Brain microvascular endothelial cell (primary cell): Measurements from ENCODE around the gene CTNND1.

Experiments used
- DNase-seq: peaks from one replicate; pipeline ENCODE4 v3.0.0-alpha.2; 2020
- H3K27ac ChIP-seq: fragments of 250-450 bp; sonication (Bioruptor Pico); 2 replicates; pipeline ENCODE4 v1.5.1; 2020; ENCODE audit warnings: mild to moderate bottlenecking, moderate library complexity
- H3K27me3 ChIP-seq: fragments of 250-450 bp; sonication (Bioruptor Pico); replicated peaks from 2 replicates; pipeline ENCODE4 v1.5.1; 2020; ENCODE audit warnings: mild to moderate bottlenecking
- H3K36me3 ChIP-seq: fragments of 250-450 bp; sonication (Bioruptor Pico); replicated peaks from 2 replicates; pipeline ENCODE4 v1.5.1; 2020; ENCODE audit warnings: mild to moderate bottlenecking
- H3K4me3 ChIP-seq: 2 replicates; pipeline ENCODE4 v1.5.1; 2011; ENCODE audit warnings: low read depth, mild to moderate bottlenecking, control low read depth, low read length, moderate library complexity
- CTCF ChIP-seq: IDR thresholded peaks from 2 replicates; pipeline ENCODE4 v1.5.1; 2011; ENCODE audit warnings: low read depth, mild to moderate bottlenecking, moderate library complexity, low read length, control low read depth, inconsistent platforms; ENCODE audit errors: missing control alignments
- in situ Hi-C: cut with HindIII; loops from 2 replicates; pipeline ENCODE4 v1.10.0; 2017; ENCODE audit warnings: low sequenced_read_pairs, low pct_ligation_motif_present

The CTNND1 gene

GRCh38 chr11:57776577-57777210 is 15.1 kb downstream of the CTNND1 start:
- in situ Hi-C loops: no loop called here
- no peaks in the 10 kb centered on the region for H3K27me3 ChIP-seq
- H3K27ac ChIP-seq: peak overlapping the region; percentile 97
- DNase-seq: no peak
- H3K4me3 ChIP-seq: no peak overlapping the region
- TF ChIP-seq CTCF: no peak
- no peaks in the 10 kb centered on the region for H3K36me3 ChIP-seq

- no peak for TF ChIP-seq CTCF
- Histone ChIP-seq H3K27ac (peak overlapping the region; percentile 97), H3K36me3 (no peaks in the 10 kb centered on the region), H3K27me3 (no peaks in the 10 kb centered on the region), H3K4me3 (peak overlapping the region; percentile 29)
- in situ Hi-C loops: no loop called here
- peak; percentile 25 for DNase-seq
Observed at GRCh38 chr11:57777969-57778317, 16.3 kb downstream of the CTNND1 start.

DNA sequence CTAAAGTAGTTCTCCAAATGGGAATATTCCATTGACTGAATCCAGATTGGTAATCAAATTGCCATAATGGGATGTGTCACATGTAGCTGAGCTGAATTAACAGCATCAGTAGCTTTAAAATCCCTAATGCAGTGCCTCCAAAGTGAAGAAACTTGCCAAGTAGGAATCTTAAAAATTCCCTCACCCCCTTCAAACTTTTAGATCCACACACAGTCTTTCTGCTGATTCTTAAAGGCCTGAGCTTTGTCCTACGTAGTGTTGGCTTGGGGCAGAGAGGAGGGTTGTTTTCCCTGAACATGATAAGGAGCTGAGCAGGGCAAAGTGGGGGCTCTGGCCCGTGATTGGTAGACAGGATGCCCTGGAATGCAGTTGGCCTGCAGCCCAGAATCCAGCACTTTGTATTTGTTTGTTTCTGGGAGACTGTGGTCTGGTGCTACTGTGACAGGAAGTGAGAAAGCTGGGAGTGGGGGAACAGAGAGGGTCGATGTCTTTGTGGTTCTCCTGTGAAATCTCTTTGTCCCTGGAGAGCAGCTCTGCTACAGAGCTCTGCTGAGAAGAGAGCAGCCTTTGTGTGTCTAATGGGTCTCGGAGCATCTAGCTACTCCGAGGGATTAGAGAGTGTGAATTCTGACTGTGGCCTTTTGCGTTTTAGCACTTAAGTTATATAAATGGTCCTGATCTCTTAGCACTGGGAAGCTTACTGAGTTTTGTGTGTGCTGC is 16.9 kb downstream of the CTNND1 start:
- peak overlapping the region; percentile 97 for H3K27ac ChIP-seq
- H3K27me3 ChIP-seq: no peaks in the 10 kb centered on the region
- TF ChIP-seq CTCF: no peak
- H3K4me3 ChIP-seq: peak overlapping the region; percentile 29
- H3K36me3 ChIP-seq: no peaks in the 10 kb centered on the region
- DNase-seq: peak; percentile 100
- in situ Hi-C loops: no loop called here

GRCh38 chr11:57779276-57779675 is 17.7 kb downstream of the CTNND1 start:
- Histone ChIP-seq H3K36me3 (no peaks in the 10 kb centered on the region), H3K27ac (peak overlapping the region; percentile 97), H3K27me3 (no peaks in the 10 kb centered on the region), H3K4me3 (no peak overlapping the region)
- TF ChIP-seq CTCF: peak; percentile 40
- DNase-seq: peak; percentile 45
- in situ Hi-C loops: no loop called here

DNA sequence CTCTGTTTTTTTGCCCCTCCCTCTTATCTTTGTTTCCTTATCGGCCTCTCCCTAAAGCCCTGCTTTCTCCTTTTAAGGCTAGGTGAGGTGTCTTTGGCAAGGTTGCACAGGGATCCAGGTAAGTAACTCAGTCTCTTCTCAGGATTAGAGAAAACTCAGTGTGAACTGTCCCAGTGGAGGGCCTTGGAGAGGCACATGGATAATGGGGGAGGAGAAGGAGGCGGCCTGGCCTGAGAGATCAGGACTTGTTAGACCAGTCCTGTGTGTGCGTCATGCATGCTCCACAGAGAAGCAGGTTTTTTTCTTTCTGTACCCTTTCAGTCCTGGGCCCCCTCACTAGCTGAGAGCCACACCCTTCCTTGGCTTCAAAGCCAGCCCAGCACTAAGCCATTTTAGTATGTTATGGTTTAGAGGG is 19.9 kb downstream of the CTNND1 start:
- in situ Hi-C loops: no loop called here
- Histone ChIP-seq H3K36me3 (no peaks in the 10 kb centered on the region), H3K27ac (no peak overlapping the region)

More for the DNA sequence above, 19.9 kb downstream of the CTNND1 start:
- Histone ChIP-seq H3K4me3 (no peak overlapping the region), H3K27me3 (no peaks in the 10 kb centered on the region)
- no peak for TF ChIP-seq CTCF
- no peak for DNase-seq
